Peyer's patch (tissue), 4 donors: ENCODE data around the gene CEP350.

Experiments used
- CTCF ChIP-seq, 6 experiments: fragments of 450-650 bp in 4 of 6; fragments of 200-600 bp in 2 of 6; sonication (generic) in 1 of 6; IDR thresholded peaks; one replicate each; pipeline ENCODE4 v1.5.1; 2017 to 2019; ENCODE audit warnings: antibody characterized with exemption in 6 of 6, mild to moderate bottlenecking in 3 of 6, moderate library complexity in 1 of 6
- POLR2A ChIP-seq, 2 donors: fragments of 450-650 bp; IDR thresholded peaks; one replicate each; pipeline ENCODE4 v1.5.1; 2017; ENCODE audit warnings: antibody characterized with exemption in 2 of 2, mild to moderate bottlenecking in 2 of 2, moderate library complexity in 2 of 2

- TF ChIP-seq CTCF (IDR thresholded peaks at IDR 0.05): no peak
- TF ChIP-seq POLR2A (IDR thresholded peaks at IDR 0.05): no peak
Measured at GRCh38 chr1:180101411-180101810, 146.8 kb downstream of the CEP350 start.
